ENCODE results near the gene MCF2L. TPM values are rescaled to one million over a fixed set of nuclear protein-coding genes. Genes with fewer than 3 reads are reported as not detected.

Gene MCF2L
- total and polyA plus RNA-seq, 9 of the 15 experiments (the other 6 are each of a cell fraction or from before 2014, with no cell fraction given) = 0.05 to 0.25 (median 0.18) TPM; not detected in 5

- TF ChIP-seq PRDM10 (IDR thresholded peaks at IDR 0.05; ENCODE audit: partially characterized antibody) (no peak), PML (IDR thresholded peaks at IDR 0.05; ENCODE audit: low read length) (no peak), HEY1 (CRISPR knock-in tag; IDR thresholded peaks at IDR 0.05; ENCODE audit: borderline replicate concordance) (no peak), ZNF780A (CRISPR knock-in tag; IDR thresholded peaks at IDR 0.05) (no peak)
Measured at GRCh38 chr13:113083402-113084061, 114.5 kb downstream of the MCF2L start (continued).

DNA sequence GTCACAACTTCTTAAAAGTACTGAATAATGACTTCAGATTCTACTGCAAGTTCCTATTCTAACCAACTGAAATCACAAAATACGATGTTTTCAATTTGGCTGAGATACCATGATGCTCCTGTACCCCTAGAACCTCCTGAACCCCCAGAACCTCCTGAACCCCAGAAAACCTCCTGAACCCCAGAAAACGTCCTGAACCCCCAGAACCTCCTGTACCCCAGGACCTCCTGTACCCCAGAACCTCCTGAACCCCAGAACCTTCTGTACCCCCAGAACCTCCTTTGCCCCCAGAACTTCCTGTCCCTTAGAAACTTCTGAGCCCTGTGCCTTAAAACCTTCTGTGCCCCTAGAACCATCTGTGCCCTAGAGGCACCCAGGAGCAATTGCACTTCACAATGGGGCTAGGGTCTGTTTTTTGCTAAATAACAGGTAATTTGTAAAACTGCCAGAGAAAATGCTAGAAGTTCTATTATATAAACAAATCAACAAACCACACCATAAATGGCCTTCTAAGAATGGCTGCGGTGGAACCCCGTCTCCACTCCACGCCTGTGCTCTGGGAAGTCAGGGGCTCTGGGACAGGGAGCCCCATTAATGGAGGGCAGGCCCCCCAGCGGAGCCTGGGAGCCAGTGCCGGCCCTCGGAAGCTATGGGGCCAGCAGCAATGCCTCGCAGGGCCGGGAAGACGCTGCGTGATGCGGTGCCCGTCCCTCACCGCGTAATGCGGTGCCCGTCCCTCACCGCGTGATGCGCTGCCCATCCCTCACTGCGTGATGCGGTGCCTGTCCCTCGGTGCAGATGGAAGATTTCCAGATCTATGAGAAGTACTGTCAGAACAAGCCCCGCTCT, 115.3 kb downstream of the MCF2L start:
- ATAC-seq = no peak
- TF ChIP-seq, protein P1, sequence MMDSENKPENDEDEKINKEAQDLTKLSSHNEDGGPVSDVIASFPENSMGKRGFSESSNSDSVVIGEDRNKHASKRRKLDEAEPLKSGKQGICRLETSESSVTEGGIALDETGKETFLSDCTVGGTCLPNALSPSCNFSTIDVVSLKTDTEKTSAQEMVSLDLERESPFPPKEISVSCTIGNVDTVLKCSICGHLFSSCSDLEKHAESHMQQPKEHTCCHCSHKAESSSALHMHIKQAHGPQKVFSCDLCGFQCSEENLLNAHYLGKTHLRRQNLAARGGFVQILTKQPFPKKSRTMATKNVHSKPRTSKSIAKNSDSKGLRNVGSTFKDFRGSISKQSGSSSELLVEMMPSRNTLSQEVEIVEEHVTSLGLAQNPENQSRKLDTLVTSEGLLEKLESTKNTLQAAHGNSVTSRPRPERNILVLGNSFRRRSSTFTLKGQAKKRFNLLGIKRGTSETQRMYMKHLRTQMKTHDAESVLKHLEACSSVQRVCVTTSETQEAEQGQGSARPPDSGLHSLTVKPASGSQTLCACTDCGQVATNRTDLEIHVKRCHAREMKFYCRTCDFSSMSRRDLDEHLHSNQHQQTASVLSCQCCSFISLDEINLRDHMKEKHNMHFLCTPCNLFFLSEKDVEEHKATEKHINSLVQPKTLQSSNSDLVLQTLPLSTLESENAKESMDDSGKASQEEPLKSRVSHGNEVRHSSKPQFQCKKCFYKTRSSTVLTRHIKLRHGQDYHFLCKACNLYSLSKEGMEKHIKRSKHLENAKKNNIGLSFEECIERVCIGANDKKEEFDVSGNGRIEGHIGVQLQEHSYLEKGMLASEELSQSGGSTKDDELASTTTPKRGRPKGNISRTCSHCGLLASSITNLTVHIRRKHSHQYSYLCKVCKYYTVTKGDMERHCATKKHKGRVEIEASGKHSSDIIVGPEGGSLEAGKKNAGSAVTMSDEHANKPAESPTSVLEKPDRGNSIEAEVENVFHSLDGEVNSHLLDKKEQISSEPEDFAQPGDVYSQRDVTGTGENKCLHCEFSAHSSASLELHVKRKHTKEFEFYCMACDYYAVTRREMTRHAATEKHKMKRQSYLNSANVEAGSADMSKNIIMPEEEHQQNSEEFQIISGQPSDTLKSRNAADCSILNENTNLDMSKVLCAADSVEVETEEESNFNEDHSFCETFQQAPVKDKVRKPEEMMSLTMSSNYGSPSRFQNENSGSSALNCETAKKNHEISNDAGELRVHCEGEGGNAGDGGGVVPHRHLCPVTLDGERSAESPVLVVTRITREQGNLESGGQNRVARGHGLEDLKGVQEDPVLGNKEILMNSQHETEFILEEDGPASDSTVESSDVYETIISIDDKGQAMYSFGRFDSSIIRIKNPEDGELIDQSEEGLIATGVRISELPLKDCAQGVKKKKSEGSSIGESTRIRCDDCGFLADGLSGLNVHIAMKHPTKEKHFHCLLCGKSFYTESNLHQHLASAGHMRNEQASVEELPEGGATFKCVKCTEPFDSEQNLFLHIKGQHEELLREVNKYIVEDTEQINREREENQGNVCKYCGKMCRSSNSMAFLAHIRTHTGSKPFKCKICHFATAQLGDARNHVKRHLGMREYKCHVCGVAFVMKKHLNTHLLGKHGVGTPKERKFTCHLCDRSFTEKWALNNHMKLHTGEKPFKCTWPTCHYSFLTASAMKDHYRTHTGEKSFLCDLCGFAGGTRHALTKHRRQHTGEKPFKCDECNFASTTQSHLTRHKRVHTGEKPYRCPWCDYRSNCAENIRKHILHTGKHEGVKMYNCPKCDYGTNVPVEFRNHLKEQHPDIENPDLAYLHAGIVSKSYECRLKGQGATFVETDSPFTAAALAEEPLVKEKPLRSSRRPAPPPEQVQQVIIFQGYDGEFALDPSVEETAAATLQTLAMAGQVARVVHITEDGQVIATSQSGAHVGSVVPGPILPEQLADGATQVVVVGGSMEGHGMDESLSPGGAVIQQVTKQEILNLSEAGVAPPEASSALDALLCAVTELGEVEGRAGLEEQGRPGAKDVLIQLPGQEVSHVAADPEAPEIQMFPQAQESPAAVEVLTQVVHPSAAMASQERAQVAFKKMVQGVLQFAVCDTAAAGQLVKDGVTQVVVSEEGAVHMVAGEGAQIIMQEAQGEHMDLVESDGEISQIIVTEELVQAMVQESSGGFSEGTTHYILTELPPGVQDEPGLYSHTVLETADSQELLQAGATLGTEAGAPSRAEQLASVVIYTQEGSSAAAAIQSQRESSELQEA (IDR thresholded peaks at IDR 0.05; ENCODE audit: low read depth) = no peak
- no peak for TF ChIP-seq MTA1 (IDR thresholded peaks at IDR 0.05; ENCODE audit: borderline replicate concordance)

More for the DNA sequence above, 115.3 kb downstream of the MCF2L start:
- Histone ChIP-seq H4K20me1 (replicated peaks; ENCODE audit: control insufficient read depth, insufficient read depth, low read length) (peaks cover 15% of the 10 kb centered on the region), H3K4me3 (no peak overlapping the region), H3K27me3 (ENCODE audit: control insufficient read depth in 2 of 2, insufficient read depth in 2 of 2, low read length in 2 of 2) (peaks cover 14 to 70% of the 10 kb centered on the region in 2 experiments), H3K9me3 (replicated peaks; ENCODE audit: control insufficient read depth, insufficient read depth, low read depth, low read length) (no peaks in the 10 kb centered on the region), H3K9me1 (ENCODE audit: control insufficient read depth, insufficient read depth, low read length) (no peaks in the 10 kb centered on the region), H3K9ac (ENCODE audit: insufficient read depth in 1 of 2, low read depth in 2 of 2, low read length in 2 of 2) (no peak overlapping the region), H3K4me2 (ENCODE audit: insufficient read depth, low read length) (no peak overlapping the region), H3K27ac (ENCODE audit: extremely low read depth, low read depth, low read length) (no peak overlapping the region), H2AFZ (ENCODE audit: low read depth, low read length) (no peak overlapping the region), H3K79me2 (ENCODE audit: control insufficient read depth, insufficient read depth, low read length) (no peaks in the 10 kb centered on the region), H3K4me1 (replicated peaks in 1 of 2; ENCODE audit: control insufficient read depth in 2 of 2, insufficient read depth in 2 of 2, low read length in 2 of 2) (peaks cover 0 to 11% of the 10 kb centered on the region in 2 experiments; a peak in 2 of 5 replicates), H3K36me3 (ENCODE audit: control insufficient read depth, insufficient read depth, low read length) (no peaks in the 10 kb centered on the region)
- WGBS (ENCODE audit: insufficient coverage, low coverage, missing lambda C conversion rate) = 30% methylated on average over 17 of the region's 25 CpGs
- BruUV-seq (replicated peaks) = no TSS peak
- intact Hi-C loops (cut with micrococcal nuclease) = no loop called here
- no peak for FAIRE-seq
- no peak for DNase-seq (ENCODE audit: extremely low read depth in 1 of 4, low spot score in 3 of 4)
- CTCF ChIA-PET (ENCODE audit: low intra/inter-chr PET ratio) = no interaction called here
- in situ Hi-C loops (cut with MboI) = no loop called here
- POLR2A ChIA-PET = no interaction called here

All from K562 (cell line).